ENCODE results near the gene SREBF2. TPM values are rescaled to one million over a fixed set of nuclear protein-coding genes. Genes with fewer than 3 reads are reported as not detected.

SREBF2 gene
- polyA plus RNA-seq, 1 donor from 2014 or later: 73.0 TPM

- H3K9ac ChIP-seq (ENCODE audit: low read length): no peak overlapping the region
- peak overlapping the region; percentile 37 for H3K4me3 ChIP-seq (ENCODE audit: low read length)
- no peaks in the 10 kb centered on the region for H3K9me2 ChIP-seq (ENCODE audit: insufficient read depth, low read length)
- no peak overlapping the region for H3K27ac ChIP-seq (ENCODE audit: low read length)
- H3K27me3 ChIP-seq (ENCODE audit: insufficient read depth, low read depth, low read length): peaks cover 62% of the 10 kb centered on the region
- H3F3A ChIP-seq (ENCODE audit: insufficient read depth, low read length, poor library complexity, severe bottlenecking): no peaks in the 10 kb centered on the region
- H2AFZ ChIP-seq (ENCODE audit: low read depth, low read length): no peak overlapping the region
- no peaks in the 10 kb centered on the region for H4K20me1 ChIP-seq (ENCODE audit: insufficient read depth)
- H3K79me2 ChIP-seq (replicated peaks; ENCODE audit: insufficient read depth, low read length): no peaks in the 10 kb centered on the region
- no peaks in the 10 kb centered on the region for H3K36me3 ChIP-seq (ENCODE audit: insufficient read depth, low read length)
- no peaks in the 10 kb centered on the region for H3K9me3 ChIP-seq (ENCODE audit: low read length)
- TF ChIP-seq EZH2 (IDR thresholded peaks at IDR 0.05; ENCODE audit: borderline replicate concordance, insufficient read depth, low read length, poor library complexity, severe bottlenecking): peak; percentile 73
- no peak for TF ChIP-seq MXI1 (conservative IDR thresholded peaks at IDR 0.05; ENCODE audit: poor library complexity, severe bottlenecking)
- no peak overlapping the region for H3K4me2 ChIP-seq (ENCODE audit: low read length)
Measured at GRCh38 chr22:41910050-41911000, 77.4 kb downstream of the SREBF2 start.

GRCh38 chr22:41911001-41911611 is 78.2 kb downstream of the SREBF2 start:
- H3K79me2 ChIP-seq (replicated peaks; ENCODE audit: insufficient read depth, low read length): no peaks in the 10 kb centered on the region
- H3F3A ChIP-seq (ENCODE audit: insufficient read depth, low read length, poor library complexity, severe bottlenecking): no peaks in the 10 kb centered on the region
- H3K36me3 ChIP-seq (ENCODE audit: insufficient read depth, low read length): no peaks in the 10 kb centered on the region
- H3K4me2 ChIP-seq (ENCODE audit: low read length): no peak overlapping the region
- H3K9me2 ChIP-seq (ENCODE audit: insufficient read depth, low read length): no peaks in the 10 kb centered on the region
- H2AFZ ChIP-seq (ENCODE audit: low read depth, low read length): no peak overlapping the region
- H3K27me3 ChIP-seq (ENCODE audit: insufficient read depth, low read depth, low read length): peaks cover 70% of the 10 kb centered on the region
- H3K4me3 ChIP-seq (ENCODE audit: low read length): peak overlapping the region; percentile 37
- no peaks in the 10 kb centered on the region for H3K9me3 ChIP-seq (ENCODE audit: low read length)
- no peak overlapping the region for H3K27ac ChIP-seq (ENCODE audit: low read length)
- no peak overlapping the region for H3K9ac ChIP-seq (ENCODE audit: low read length)
- no peak for TF ChIP-seq RAD21 (conservative IDR thresholded peaks at IDR 0.05)
- no peak for TF ChIP-seq EZH2 (IDR thresholded peaks at IDR 0.05; ENCODE audit: borderline replicate concordance, insufficient read depth, low read length, poor library complexity, severe bottlenecking)
- no peak for TF ChIP-seq REST (IDR thresholded peaks at IDR 0.05; ENCODE audit: borderline replicate concordance)
- TF ChIP-seq EP300 (conservative IDR thresholded peaks at IDR 0.05; ENCODE audit: poor library complexity, severe bottlenecking): no peak
- TF ChIP-seq POLR2AphosphoS5 (IDR thresholded peaks at IDR 0.05): no peak
- TF ChIP-seq CTCF (IDR thresholded peaks at IDR 0.05; ENCODE audit: poor library complexity, severe bottlenecking): no peak
- TF ChIP-seq SMC3 (conservative IDR thresholded peaks at IDR 0.05; ENCODE audit: poor library complexity): no peak
- no peak for TF ChIP-seq MXI1 (conservative IDR thresholded peaks at IDR 0.05; ENCODE audit: poor library complexity, severe bottlenecking)
- TF ChIP-seq TAF1 (IDR thresholded peaks at IDR 0.05; ENCODE audit: low read depth): no peak
- H4K20me1 ChIP-seq (ENCODE audit: insufficient read depth): no peaks in the 10 kb centered on the region
